Measurements from ENCODE around the gene VDAC2.

The VDAC2 gene

DNA sequence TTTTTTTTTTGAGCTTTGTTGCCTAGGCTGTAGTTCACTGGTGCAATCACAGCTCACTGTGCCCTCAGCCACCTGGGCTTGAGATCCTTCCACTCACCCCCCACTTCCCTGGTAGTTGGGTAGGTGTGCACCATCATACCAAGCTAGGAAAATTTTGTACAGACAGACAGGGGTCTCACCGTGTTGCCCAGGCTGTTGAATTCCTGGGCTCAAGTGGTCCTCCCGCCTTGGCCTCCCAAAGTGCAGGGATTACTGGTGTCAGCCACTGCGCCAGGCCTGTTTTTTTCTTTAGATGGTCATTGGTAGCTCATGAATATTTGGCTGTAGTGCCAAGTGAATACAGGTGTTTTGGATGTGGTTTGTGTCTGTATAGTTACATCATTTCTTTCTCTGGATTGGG lies 17.7 kb downstream of the VDAC2 start:
- in situ Hi-C loops (cut with MboI; ENCODE audit: low sequenced_read_pairs) = loop anchor here (25.0 kb wide), 1 partner anchor 966 kb away; no protein-coding TSS in a partner anchor

- in situ Hi-C loops (cut with MboI; ENCODE audit: low sequenced_read_pairs) = loop anchor here (25.0 kb wide), 1 partner anchor 967 kb away; no protein-coding TSS in a partner anchor
These were observed 18.2 kb downstream of the VDAC2 start for GRCh38 chr10:75228834-75229233.

- in situ Hi-C loops (cut with MboI; ENCODE audit: low sequenced_read_pairs) = loop anchor here (25.0 kb wide), 1 partner anchor 968 kb away; no protein-coding TSS in a partner anchor
These were observed 19.4 kb downstream of the VDAC2 start for GRCh38 chr10:75229971-75230370.

- in situ Hi-C loops (cut with MboI; ENCODE audit: low sequenced_read_pairs) = loop anchor here (25.0 kb wide), 1 partner anchor 968 kb away; no protein-coding TSS in a partner anchor
These were observed 20.0 kb downstream of the VDAC2 start for GRCh38 chr10:75230600-75231038.

DNA sequence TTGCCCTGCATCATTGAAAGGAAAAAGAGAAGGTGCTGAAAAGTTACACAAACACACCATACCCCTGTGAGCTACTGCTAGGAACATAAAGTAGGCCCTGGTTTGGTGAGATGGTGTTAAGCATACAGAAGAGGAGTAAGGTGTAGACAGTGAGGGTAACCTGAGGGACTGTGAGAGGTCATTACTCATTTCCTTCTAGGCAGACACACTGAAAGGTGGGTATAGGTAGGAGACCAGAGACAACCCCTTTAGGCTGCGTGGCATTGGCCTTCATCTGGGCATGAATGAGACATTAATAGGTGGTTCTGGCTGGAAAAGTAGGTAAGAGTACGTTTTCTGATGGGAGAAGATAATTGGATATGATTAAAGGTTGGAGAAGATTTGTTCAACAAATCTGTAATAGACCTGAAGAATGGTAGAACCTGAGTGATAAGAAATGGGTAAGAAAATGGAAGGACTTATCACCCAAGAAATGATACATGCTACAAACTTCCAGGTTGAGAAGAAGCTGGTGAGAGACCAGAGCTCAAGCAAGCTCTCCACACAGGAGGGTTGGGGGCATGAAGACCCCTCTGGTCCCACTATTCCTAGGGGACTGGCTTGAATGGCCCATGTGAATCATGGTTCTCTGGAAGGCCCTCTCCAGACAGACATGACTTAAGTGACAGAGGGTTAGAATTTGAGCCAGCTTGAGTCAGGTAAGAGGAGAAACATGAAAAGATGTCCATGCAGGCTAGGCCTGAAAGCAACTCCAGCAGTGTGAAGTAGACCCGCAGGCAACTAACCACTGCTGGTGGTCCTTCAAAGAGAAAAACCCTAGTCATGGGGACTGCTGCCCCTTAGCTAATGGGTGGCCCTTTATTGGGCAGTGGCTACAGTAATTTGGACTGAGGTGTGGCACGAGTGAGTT lies 21.3 kb downstream of the VDAC2 start:
- in situ Hi-C loops (cut with MboI; ENCODE audit: low sequenced_read_pairs) = loop anchor here (25.0 kb wide), 1 partner anchor 970 kb away; no protein-coding TSS in a partner anchor

DNA sequence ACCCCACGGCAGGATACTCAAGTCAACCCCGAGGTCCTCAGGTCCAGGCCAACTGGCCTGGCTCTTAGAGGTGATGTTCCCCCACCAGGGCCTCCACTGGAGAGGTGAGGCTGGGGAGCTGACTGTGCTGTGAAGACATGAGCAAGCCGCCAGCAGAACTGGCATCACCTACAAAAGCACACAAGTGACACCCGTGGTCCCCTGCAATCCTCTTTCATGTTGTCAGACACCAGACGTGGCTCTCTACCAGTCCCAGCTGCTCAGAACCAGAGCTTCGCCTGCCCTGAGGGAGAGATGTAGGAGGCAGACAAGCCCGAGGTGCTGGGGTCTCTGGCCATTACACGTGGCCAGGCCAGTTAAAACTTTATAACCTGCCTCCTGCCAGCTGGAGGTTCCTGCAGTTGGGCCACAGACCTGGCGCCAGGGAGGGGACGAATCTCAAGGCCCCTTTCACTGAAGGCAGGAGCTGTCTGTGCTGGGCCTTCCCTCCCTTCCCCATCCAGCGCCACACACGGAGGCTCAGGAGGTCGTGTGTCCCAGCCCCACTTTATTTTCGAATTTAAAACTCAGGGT lies 22.9 kb downstream of the VDAC2 start:
- in situ Hi-C loops (cut with MboI; ENCODE audit: low sequenced_read_pairs) = loop anchor here (25.0 kb wide), 1 partner anchor 971 kb away; no protein-coding TSS in a partner anchor

DNA sequence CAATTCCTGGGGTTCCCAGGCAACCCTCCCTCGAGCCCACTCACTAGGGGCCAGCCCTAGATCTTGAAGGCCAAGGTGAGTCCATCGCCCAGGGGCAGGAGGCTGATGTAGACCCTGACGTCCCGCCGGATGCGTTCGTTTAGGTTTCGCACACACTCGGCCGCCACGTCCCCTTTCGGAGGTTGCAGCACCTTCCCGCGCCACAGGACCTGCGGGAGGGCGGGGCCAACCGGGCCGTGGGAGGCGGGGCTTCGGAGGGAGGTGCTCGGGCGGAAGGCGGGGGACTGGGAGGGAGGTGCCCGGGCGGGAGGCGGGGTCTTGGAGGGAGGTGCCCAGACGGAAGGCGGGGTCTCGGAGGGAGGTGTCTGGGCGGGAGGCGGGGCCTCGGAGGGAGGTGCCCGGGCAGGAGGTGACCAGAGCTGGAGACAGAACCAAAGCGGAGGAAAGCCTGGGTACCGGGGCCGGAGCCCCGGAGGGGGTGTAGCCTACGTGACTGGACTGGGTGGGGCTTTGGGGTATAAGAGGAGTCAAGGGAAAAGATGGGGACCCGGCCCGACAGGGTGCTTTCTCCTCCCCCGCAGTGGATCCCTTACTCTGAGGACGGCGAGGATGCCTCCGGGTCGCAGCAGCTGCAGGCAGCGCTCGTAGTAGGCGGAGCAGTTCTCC lies 23.6 kb downstream of the VDAC2 start:
- in situ Hi-C loops (cut with MboI; ENCODE audit: low sequenced_read_pairs) = loop anchor here (25.0 kb wide), 1 partner anchor 972 kb away; no protein-coding TSS in a partner anchor

DNA sequence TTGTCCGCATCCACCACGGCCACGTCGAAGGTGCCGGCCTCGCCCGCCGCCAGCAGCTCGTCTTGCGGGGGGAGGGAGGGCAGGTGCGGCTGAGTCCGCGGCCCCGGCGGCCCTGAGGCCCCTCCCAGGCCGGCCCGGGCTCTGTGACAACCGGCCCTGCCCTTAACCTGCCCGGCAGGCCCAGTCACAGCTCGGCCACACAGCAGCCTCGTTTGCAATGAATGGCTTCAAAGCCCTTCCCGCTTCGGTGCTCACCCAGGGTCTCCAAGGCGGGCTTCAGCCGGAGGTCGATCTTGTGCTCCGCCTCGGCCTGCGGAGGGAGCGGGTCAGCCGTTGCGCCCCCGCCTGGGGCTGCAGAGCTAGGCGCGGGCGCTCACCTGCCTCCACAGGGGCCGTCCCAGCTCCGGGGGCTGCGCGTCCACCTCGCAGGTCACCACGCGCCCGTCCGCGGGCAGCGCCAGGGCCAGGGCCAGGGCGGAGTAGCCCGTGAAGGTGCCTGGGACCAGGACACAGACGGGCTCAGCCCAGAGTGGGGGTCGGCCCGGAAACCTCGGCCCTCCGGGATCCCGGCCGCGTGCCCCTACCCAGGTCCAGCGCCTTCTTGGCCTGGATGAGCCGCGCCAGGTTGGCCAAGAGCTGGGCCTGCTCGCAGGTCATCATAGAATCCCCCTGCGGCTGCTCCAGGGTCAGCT lies 24.2 kb downstream of the VDAC2 start:
- in situ Hi-C loops (cut with MboI; ENCODE audit: low sequenced_read_pairs) = loop anchor here (25.0 kb wide), 1 partner anchor 973 kb away; no protein-coding TSS in a partner anchor

DNA sequence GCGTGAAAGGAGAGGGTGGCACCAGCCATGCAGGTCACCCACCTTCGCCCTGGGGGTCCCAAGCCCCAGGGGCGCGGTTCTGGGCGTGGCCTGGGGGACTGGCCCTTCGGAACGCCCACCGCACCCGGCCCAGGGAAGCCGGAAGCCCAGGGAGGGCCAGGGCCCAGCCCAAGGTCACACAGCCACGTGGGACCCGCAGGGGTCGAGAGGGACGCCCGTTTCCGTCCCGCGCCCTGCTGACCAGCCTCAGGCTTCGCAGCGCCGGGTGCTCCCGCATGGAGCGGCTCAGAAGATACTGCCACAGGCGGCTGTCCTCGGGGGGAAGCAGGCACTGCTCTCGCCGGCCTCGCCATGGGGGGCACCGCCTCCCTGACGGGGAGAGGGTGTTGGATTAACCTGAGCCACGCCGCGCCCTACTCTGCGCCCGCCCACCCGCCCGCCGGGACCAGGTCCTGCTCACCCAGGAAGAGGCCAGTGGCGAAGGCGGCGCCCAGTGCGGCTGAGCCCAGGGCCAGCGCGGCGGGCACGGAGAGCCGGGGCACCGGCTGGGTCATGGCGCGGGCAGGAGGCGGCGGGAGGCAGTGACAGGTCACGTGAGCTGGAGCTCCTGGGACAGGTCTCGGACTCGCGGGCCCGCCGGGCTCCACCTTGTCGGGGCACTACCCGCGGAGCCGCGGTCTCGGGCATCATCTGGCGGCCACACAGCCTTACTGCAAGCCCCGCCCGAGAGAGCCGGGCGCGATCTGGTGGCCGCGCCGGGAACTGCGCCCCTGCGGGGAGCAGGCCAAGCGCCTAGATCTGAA lies 25.0 kb downstream of the VDAC2 start, which contains the start of gene COMTD1:
Gene COMTD1, minus strand, starts transcription at position 583 of the 803 bp plus-strand sequence. Its CDS starts 29 bp downstream, at position 554.
- in situ Hi-C loops (cut with MboI; ENCODE audit: low sequenced_read_pairs) = loop anchor here (25.0 kb wide), 1 partner anchor 973 kb away; no protein-coding TSS in a partner anchor

GRCh38 chr10:75236178-75236825 lies 25.7 kb downstream of the VDAC2 start:
- in situ Hi-C loops (cut with MboI; ENCODE audit: low sequenced_read_pairs) = loop anchor here (25.0 kb wide), 1 partner anchor 974 kb away; no protein-coding TSS in a partner anchor

- in situ Hi-C loops (cut with MboI; ENCODE audit: low sequenced_read_pairs) = loop anchor here (25.0 kb wide), 1 partner anchor 976 kb away; no protein-coding TSS in a partner anchor
These were observed 27.8 kb downstream of the VDAC2 start for GRCh38 chr10:75238182-75239095.

DNA sequence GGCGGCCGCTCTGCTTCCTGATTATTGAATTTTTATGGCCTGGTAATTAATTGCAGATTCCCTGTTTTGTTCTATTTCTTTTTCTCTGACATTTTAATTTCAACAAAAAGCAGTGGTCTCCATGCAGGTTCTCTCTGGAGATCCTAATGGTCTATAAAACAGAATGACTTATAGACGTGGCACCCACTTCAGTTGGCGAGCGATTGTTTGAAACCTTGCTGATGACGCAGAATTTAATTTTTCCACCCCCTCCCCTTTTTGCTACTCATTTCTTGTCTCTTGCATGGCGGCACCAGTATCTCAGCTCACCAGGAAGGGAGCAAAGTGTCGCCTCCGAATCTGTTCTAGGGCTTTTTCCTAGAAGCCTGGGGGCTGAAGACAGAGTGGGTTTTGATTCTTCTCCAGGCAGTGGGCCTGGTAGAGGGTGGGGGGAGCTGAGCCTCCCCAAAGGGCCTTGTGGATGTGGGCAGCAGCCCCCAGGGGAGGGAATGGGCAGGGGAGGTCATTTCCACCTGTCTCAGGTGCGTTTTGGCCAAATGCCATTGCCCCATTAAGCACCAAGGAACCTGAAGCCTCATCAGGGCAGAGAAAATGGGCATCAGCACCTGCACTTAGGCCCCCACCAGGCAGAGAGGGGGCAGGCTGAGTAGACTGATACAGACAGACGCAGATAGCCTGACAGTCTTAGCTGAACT lies 28.6 kb downstream of the VDAC2 start:
- in situ Hi-C loops (cut with MboI; ENCODE audit: low sequenced_read_pairs) = loop anchor here (25.0 kb wide), 1 partner anchor 977 kb away; no protein-coding TSS in a partner anchor

DNA sequence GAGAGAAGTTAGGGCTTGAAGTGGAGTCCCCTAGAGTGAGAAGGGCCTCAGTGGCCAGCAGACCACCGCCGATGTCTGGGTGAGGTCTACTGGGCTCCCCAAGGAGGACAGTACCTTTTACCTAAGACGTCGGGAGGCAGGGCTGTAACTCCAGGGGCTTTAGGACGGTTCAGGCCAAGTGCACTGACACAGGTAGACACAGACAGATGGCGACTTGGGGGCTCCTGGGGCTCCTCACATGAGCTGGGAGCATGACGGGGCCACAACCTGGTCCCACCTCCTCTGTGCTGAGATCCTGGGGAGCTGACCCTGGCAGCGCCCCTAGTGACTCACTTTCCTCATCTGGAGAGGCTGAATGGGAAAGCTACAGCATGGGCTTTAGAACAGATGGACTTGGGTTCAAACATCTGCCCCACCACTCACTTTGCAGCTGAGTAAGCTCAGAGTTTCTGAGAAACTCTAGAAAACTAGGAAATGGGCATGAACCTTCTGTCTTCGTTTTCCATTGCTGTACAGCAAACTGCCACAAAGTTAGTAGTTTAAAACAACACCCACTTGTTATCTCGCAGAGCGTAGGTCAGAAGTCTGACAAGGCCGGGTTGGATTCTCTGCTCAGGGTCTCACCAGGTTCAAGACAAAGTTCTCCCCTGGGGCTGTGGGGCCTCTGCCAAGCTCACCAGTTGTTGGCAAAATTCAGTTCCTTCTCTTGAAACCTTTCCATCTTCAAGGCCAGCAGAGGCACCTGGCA lies 29.9 kb downstream of the VDAC2 start:
- in situ Hi-C loops (cut with MboI; ENCODE audit: low sequenced_read_pairs) = loop anchor here (25.0 kb wide), 1 partner anchor 978 kb away; no protein-coding TSS in a partner anchor

DNA sequence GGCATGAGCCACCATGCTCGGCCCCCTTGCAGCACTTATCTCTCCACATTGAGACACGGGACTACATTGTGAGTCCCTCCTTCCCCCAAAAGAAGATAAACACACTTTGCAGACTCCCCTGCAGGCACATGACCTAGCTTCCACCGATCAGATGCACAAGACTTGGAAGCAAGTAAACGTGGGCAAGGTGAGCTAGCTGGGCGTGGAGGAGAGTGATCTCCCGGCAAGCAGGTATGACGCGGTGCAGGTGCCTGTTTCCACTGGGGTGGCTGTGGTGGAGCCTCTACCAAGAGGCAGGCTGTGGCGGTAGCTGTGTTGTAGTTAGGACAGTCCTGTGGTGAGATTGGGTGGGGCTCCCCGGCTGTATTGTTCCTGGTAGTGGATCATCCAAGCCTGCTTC lies 32.8 kb downstream of the VDAC2 start:
- in situ Hi-C loops (cut with MboI; ENCODE audit: low sequenced_read_pairs) = loop anchor here (25.0 kb wide), 1 partner anchor 981 kb away; no protein-coding TSS in a partner anchor

DNA sequence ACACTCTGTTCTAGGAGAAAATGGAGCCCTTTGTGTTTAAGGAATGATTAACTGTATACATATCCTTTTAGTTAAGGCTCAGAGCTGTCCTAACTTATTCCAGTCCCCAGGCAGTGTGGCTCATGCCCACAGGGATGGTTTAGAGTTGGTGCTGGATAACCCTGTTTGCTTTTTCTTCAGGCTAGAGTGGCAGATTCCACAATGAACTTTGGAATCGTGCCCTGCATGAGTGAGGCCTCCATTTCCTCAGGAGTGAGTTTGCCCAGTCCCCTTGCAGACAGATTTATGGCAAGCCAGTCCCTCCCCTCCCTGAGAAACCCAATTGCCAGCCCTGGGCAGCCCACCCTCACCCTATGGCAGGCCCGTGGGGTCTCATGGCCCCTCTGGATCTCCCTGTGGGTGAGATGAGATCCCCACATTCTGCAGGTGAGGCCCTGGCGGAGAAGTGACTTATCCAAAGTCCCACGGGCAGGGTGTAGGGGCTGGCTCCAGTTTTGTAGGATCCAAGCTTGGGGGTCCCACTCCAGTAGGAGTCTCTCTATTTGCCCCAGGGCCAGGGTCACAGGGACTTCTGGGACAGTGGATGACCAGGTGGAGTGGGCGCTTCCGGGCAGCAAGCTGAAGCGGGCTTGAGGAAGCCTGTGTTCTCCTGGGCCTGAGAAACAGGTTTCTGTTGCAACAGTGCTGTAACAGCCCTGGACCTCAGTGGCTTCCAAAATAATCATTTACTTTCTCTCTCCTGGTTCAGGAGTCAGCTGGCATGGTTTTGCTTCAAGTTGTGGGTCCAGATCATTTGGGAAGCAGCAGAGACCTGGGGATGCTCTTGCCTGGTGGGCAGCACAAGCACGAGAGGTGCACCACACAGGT lies 34.1 kb downstream of the VDAC2 start:
- in situ Hi-C loops (cut with MboI; ENCODE audit: low sequenced_read_pairs) = loop anchor here (25.0 kb wide), 1 partner anchor 982 kb away; no protein-coding TSS in a partner anchor
